GM12872 (cell line): ENCODE results near the gene XYLT1.
A peak's percentile ranks its signal among the peaks of the same experiment; 100 is the strongest.

Experiments
- TF ChIP-seq, protein P1 (sequence below): IDR thresholded peaks from 3 replicates; pipeline ENCODE4 v1.5.1; 2011; ENCODE audit warnings: low read depth, mild to moderate bottlenecking, low read length, moderate library complexity; ENCODE audit not compliant: insufficient read depth

Gene XYLT1

DNA sequence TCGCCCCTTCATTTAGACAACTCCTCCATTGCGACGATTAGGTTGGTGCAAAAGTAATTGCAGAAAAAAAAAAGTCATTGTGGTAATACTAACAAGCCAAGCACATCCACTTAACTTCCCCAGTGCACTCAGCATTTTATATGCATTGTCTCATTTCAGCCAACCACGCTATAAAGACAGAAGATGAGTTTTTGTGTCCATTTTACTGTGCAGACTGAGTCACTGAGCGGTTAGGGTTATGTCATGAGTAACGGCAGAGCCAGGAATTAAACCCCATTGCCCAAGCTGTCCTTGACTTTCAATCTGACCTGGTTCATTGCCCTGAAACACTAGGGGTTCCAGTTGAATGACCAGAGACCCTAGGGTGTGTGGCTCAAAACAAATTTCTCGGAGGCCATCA lies 218.7 kb downstream of the XYLT1 start:
- TF ChIP-seq, protein P1, sequence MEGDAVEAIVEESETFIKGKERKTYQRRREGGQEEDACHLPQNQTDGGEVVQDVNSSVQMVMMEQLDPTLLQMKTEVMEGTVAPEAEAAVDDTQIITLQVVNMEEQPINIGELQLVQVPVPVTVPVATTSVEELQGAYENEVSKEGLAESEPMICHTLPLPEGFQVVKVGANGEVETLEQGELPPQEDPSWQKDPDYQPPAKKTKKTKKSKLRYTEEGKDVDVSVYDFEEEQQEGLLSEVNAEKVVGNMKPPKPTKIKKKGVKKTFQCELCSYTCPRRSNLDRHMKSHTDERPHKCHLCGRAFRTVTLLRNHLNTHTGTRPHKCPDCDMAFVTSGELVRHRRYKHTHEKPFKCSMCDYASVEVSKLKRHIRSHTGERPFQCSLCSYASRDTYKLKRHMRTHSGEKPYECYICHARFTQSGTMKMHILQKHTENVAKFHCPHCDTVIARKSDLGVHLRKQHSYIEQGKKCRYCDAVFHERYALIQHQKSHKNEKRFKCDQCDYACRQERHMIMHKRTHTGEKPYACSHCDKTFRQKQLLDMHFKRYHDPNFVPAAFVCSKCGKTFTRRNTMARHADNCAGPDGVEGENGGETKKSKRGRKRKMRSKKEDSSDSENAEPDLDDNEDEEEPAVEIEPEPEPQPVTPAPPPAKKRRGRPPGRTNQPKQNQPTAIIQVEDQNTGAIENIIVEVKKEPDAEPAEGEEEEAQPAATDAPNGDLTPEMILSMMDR = no peak

DNA sequence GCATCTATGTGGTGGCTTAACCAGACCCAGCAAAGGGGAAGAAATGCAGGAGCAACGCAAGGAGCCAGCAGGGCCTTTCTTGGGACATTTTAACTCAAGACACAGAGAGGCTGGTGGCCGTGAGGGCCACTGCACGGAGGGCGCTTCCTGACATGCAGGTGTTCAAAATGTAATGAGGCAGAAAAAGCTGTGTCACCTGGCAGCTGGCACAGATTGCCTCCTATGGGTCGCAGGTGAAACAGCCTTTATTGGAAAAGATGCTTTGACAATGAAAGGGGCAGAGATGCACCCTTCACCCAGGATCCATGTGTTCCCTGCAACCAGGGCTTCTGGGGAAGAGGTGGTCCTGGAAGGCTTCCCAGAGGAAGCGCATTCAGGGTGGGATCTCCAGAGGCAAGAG lies 219.3 kb downstream of the XYLT1 start:
- TF ChIP-seq, protein P1 = peak; percentile 31; the same call in 1 of the 3 replicates

DNA sequence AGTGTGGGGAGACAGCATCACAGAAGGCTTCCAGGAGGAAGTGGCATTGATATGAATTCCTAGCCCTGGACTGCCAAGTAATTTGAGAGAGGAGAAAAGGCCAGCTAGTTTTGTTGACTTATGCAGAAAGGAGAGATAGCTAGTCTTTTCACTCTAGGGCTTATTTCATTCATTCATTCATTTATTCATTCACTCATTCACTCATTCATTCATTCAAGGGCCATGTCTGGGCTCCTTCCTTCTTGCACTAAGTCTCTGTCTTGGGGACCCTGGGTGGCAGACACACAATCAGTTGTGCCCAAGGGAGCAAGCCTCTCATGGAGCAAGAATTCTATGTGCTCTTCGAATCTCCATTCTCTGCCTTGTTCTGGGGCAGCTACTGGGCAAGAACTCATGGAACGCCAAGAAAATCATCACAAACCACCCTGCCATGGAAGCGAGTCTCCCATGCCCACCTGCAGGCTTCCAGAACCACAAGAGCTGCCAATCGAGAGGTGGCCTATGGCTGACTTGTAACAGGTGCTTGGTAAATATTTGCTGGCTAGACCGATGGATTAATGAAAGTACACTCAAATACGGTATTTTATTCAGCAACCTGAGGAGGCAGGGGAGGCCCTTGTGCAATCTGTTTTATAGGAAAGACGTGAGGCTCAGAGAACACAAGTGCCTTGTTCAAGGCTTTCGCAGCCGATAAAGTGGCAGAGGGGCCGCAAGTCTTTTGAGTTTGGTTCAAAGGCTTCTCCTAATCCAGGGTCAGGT lies 223.6 kb downstream of the XYLT1 start:
- TF ChIP-seq, protein P1 = no peak

DNA sequence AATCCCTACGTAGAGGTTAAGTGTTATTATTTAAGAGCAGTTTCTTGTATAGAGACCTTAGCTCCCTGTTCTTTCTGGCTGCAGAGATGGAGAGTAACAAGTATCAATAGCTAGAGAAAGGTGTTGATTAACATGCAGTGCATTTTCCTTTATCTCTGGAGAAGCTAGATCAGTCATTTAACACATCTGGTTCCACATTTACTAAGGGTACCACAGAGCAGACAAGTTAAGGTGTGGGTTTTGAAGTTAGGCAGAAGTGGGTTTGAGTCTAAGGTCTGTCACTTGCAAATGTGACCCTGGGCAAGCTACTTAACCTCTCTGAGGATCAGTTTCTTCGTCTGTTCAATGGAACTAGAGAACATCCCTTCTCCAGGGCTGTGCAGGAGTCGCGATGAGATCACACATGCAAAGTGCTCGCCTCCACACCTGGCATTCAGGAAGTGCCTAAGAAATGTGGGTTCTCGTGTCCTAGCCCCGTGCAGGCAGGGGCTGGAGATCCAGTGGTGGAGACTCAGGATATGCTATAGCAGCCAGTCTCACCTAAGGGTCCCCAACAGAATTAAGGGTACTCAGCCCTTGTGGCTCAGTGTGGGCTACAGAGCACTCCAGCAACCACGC lies 224.4 kb downstream of the XYLT1 start:
- TF ChIP-seq, protein P1 = no peak

DNA sequence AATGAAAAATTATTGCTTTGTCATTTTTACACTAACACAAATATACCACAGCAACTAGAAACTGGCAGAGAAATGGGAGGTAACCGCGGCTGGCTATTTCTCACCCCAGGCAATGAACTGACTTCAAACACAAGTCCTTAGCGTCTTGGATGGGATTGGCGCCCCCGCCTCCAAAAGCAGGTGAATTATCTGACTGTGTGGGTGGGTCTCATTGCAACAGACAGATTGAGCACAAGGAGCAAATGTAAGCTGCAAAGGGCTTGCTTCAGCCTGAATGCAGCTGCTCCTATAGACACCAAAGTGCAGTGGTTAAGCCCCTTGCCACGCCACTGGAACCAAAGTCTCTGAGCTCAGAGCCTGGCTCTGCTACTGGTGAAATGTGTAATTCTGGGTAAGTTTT lies 225.0 kb downstream of the XYLT1 start:
- TF ChIP-seq, protein P1 = no peak

DNA sequence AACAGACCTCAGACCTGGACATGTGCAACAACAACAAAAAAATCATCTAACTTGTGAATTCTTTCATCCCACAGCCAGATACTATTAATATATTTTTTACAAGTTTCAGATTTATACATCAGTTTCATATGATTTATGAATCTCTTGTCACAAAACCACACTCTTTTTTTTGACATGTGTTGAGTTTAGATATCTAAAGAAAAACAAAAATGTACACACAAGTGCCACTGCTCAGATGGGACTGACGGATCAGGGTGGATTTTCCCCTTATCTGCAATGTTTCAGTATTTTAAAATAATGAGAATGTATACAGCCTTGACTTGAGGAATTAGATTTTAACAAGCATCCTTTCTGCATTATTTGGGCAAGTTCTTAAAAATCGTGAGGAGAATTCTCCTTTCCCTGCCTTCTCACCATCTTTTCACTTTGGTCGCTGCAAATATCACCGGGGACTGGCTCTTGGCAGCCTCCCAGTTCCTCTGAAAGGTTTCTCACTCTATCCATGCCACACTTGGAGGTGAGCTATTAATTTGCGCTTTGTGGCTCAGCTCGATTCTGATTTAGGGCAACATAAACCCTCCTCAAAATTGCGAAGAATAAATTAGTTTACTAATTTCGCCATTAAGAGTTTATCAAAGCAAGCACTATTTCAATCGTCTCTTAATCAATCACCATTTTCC lies 225.7 kb downstream of the XYLT1 start:
- TF ChIP-seq, protein P1 = no peak

DNA sequence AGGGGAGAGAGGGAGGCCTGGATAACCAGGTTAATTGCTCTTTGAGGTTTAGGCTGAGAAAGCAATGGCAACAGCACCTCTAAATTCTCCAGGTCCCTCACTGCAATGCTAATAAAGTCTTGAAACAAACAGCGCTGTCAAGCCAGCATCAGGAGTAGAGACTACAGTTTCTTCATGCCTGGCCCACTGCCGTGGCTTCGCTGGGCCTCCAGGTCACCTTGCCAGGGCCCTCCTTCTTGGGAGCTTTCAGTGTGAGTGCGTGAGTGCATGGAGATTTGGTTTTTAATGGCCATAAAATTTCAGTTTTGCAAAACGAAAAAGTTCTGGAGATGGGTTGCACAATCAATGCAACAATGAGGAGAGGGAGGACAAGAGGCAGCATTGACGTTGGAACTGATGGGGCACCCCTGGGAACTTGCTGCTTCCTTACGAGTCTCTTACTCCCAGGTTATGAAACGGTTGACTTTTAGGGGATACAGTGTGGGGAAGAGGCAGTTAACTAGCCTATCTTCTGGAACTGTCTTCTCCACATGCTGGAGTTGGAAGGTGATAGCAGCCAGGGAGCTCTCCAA lies 229.4 kb downstream of the XYLT1 start:
- TF ChIP-seq, protein P1 = no peak
